Glomerular endothelial cell (primary cell): ENCODE measurements around the gene SGCD. TPM values are rescaled to one million over a fixed set of nuclear protein-coding genes. Genes with fewer than 3 reads are reported as not detected.
"Not testable (repeated sequence)": the region's sequence is repeated elsewhere in the genome, so short reads cannot be mapped to it uniquely, and the experiment has no call there.

Source experiments
- DNase-seq: peaks from one replicate; pipeline ENCODE4 v3.0.0-alpha.2; 2011; ENCODE audit warnings: low read depth, low spot score; ENCODE audit errors: extremely low read depth
- total RNA-seq: library from RNA; depleted of rRNA; stranded (reverse); fragments of >200 nt; gene quantifications from 2 replicates; pipeline ENCODE4 v1.2.3, GENCODE V29; 2015

SGCD gene
- total RNA-seq, 1 donor from 2014 or later, result not detected

DNA sequence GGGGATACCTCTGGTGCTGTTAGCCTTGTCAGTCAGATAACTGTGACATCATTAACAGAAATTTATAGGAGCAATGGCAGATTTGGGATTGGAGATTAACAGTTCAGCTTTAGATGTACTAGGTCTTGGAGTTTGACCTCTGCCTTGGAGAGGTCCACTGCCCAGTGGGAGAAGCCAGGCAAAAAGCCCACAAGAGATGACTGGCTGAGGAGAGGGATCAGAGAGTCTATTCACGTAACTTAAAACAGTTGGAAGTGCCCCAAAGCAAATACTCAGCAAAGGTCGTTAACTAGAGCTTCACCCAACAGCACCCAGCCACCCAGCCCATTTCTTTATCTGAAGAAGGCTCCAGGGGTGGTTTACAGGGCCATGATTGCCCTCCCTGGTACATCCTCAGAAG lies 290.5 kb downstream of the SGCD start:
- no peak for DNase-seq

- DNase-seq, result no peak
Measured at GRCh38 chr5:156618601-156619000, 291.6 kb downstream of the SGCD start.

GRCh38 chr5:156621719-156622118 lies 294.8 kb downstream of the SGCD start:
- DNase-seq, result no peak

GRCh38 chr5:156623381-156624040 lies 296.5 kb downstream of the SGCD start:
- no peak for DNase-seq

- DNase-seq, result no peak
Measured at GRCh38 chr5:156624686-156625085, 297.7 kb downstream of the SGCD start.

- DNase-seq, result no peak
Measured at GRCh38 chr5:156628421-156628820, 301.5 kb downstream of the SGCD start.

- DNase-seq, result no peak
Measured at GRCh38 chr5:156631005-156631404, 304.0 kb downstream of the SGCD start.

DNA sequence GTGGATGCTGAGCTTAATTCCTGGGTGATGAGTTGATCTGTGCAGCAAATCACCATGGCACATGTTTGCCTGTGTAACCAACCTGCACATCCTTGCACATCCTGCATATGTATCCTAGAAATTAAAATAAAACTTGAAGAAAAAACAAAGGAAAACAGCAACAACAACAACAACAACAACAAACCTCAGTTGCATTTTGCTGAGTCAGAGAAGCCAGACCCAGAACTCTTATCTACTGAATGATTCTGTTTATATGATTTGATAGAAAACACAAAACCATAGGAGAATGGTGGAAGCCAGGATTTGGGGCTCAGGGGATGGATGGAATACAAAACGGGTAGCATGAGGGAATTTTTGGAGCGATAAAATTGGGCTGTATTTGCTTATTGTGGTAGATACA lies 307.3 kb downstream of the SGCD start:
- no peak for DNase-seq

- no peak for DNase-seq
Measured at GRCh38 chr5:156640691-156641241, 313.8 kb downstream of the SGCD start.

DNA sequence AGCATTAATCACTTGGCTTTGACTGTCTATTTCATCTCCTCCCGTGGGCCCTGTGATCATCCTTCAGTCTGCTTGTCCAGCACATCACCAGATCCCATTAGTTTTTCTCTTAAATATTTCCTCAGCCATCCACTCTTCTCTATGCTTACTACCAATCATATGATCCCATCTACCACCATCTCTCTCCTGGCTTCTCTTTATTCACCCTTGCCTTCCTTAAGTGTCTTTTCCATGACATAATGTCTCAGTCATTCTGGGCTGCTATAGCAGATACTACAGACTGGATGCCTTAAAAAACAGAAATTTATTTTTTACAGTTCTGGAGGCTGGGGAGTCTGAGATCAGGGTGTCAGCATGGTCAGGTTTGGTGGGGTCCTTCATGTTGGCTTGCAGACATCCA lies 314.7 kb downstream of the SGCD start:
- DNase-seq, result no peak

GRCh38 chr5:156647034-156647451 lies 320.1 kb downstream of the SGCD start:
- DNase-seq, result no peak

GRCh38 chr5:156654444-156654843 lies 327.5 kb downstream of the SGCD start:
- no peak for DNase-seq

GRCh38 chr5:156655732-156656131 lies 328.8 kb downstream of the SGCD start:
- DNase-seq, result no peak

- not testable (repeated sequence) for DNase-seq
Measured at GRCh38 chr5:156664832-156665231, 337.9 kb downstream of the SGCD start.

DNA sequence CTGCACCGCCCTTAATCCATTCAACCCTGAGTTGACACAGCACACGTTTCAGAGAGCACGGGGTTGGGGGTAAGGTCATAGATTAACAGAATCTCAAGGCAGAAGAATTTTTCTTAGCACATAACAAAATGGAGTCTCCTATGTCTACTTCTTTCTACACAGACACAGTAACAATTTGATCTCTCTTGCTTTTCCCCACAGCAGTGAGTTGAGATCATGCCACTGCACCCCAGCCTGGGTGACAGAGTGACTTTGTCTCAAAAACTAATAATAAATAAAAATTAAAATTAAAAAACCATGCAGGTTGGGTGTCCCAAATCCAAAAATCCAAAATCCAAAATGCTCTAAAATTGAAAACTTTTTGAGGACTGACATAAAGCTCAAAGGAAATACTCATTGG lies 339.7 kb downstream of the SGCD start:
- not testable (repeated sequence) for DNase-seq

DNA sequence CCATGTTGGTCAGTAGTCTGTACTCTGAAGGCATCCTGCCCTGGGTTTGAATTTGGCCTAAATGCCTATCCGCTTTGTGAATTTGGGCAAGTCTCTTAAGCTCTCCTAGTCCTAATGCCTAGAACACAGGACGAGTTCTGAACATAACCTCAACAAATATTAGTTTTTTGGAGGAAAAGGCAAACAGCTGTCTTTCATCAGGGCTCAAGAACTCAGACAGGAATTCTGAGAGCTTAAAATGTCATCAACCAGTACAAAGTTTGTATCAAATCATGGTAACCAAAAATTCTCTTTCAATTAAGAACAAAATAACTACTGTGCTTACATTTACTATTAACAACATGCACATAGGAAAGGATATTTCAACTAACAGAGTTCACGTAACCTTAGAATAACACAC lies 340.7 kb downstream of the SGCD start:
- DNase-seq, result no peak

- no peak for DNase-seq
Measured at GRCh38 chr5:156669416-156669815, 342.5 kb downstream of the SGCD start.

- no peak for DNase-seq
Measured at GRCh38 chr5:156670615-156671014, 343.7 kb downstream of the SGCD start.

DNA sequence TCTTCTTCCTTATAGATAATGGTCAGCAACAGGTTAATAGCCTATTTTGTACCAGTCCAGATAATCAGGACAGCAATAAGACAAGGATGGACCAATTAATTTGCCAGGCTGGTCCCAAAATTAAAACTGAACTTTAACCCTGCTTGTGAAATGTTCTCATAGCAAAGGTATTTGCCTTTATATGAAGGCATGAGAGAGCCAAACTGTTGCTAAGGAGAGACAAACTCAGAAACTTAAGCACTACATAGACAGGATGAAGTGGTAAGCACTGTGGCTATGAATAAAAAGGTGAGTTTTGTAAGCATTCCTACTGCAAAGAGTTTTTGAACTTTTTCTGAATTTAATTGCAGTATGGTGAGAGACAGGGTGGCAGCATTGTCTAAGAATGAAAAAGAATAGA lies 348.4 kb downstream of the SGCD start:
- no peak for DNase-seq

DNA sequence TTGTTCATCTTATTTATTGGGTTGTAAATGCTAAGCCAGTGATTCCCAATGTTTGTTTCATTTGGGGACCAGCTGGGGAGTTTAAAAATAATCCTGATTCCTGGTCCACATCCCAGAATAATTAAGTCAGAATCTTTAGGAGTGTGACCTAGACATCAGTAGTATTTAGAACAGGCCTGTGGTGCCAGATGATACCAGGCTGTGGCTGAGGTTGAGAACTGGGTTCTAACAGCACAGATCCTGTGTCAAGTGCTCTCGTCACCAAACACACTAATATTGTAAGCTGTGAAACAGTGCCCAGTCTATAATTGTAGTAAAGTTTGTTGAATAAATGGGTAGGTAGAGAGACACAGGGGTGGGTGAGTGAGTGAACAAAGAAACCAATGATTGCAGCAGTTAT lies 351.0 kb downstream of the SGCD start:
- DNase-seq, result no peak

- DNase-seq, result no peak
Measured at GRCh38 chr5:156678484-156678883, 351.5 kb downstream of the SGCD start.

DNA sequence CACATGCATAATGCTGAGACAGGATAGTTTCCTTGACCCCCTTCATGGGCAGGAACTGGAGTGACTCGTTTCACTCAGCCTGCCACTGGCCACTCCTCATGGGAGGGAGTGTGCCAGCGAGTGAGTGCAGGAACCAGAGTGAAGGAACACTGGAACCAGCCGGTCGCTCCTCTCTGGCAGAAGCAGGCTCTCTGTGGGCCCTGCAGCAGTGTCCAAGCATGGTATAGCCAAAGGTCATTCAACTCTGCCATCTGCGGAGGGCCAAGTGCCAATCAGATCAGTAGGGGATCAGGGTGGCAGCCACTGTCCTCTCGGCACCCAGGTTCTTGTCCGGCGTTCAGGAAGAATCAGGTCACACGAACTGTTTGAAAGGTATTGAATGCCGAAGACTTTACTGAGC lies 353.9 kb downstream of the SGCD start:
- no peak for DNase-seq

- no peak for DNase-seq
Measured at GRCh38 chr5:156681265-156681664, 354.3 kb downstream of the SGCD start.
